HL-60 (cell line): ENCODE data around the gene RNF169.
A peak's percentile ranks its signal among the peaks of the same experiment; 100 is the strongest.

Experiments used
- DNase-seq, 2 experiments: peaks; one replicate each; pipeline ENCODE4 v3.0.0-alpha.2; 2010 to 2020; ENCODE audit warnings: low read depth in 1 of 2, low spot score in 1 of 2
- H3K27ac ChIP-seq: fragments of 250-450 bp; sonication (Bioruptor Pico); replicated peaks from 2 replicates; pipeline ENCODE4 v1.5.1; 2020; ENCODE audit warnings: mild to moderate bottlenecking, moderate library complexity
- H3K27me3 ChIP-seq: fragments of 250-450 bp; sonication (Bioruptor Pico); 2 replicates; pipeline ENCODE4 v1.5.1; 2021; ENCODE audit warnings: mild to moderate bottlenecking, moderate library complexity; ENCODE audit not compliant: insufficient read depth, poor library complexity, severe bottlenecking
- H3K4me3 ChIP-seq: replicated peaks from 2 replicates; pipeline ENCODE4 v1.5.1; 2011; ENCODE audit warnings: mild to moderate bottlenecking, control low read depth, low read length; ENCODE audit not compliant: insufficient read depth
- GABPA ChIP-seq: IDR thresholded peaks from 2 replicates; pipeline ENCODE4 v1.6.1; 2012; ENCODE audit warnings: low read depth
- POLR2AphosphoS5 ChIP-seq: IDR thresholded peaks from 2 replicates; pipeline ENCODE4 v1.6.1; 2012; ENCODE audit warnings: low read depth
- SPI1 ChIP-seq: IDR thresholded peaks from 2 replicates; pipeline ENCODE4 v1.6.1; 2012; ENCODE audit warnings: low read depth, mild to moderate bottlenecking, borderline replicate concordance
- TF ChIP-seq, protein P1 (sequence below): IDR thresholded peaks from one replicate; pipeline ENCODE4 v1.5.1; 2011; ENCODE audit warnings: low read length, control low read depth, inconsistent platforms; ENCODE audit not compliant: insufficient read depth
- TF ChIP-seq, protein P2 (sequence below): IDR thresholded peaks from 2 replicates; pipeline ENCODE4 v1.6.1; 2012; ENCODE audit warnings: low read depth; ENCODE audit not compliant: insufficient replicate concordance

The RNF169 gene

GRCh38 chr11:74778581-74778980 lies 29.9 kb downstream of the RNF169 start:
- Histone ChIP-seq H3K4me3 (no peak overlapping the region), H3K27ac (no peak overlapping the region), H3K27me3 (no peaks in the 10 kb centered on the region)
- DNase-seq: no peak
- TF ChIP-seq GABPA: no peak
- TF ChIP-seq SPI1: no peak
- TF ChIP-seq POLR2AphosphoS5: no peak
- TF ChIP-seq, protein P1, sequence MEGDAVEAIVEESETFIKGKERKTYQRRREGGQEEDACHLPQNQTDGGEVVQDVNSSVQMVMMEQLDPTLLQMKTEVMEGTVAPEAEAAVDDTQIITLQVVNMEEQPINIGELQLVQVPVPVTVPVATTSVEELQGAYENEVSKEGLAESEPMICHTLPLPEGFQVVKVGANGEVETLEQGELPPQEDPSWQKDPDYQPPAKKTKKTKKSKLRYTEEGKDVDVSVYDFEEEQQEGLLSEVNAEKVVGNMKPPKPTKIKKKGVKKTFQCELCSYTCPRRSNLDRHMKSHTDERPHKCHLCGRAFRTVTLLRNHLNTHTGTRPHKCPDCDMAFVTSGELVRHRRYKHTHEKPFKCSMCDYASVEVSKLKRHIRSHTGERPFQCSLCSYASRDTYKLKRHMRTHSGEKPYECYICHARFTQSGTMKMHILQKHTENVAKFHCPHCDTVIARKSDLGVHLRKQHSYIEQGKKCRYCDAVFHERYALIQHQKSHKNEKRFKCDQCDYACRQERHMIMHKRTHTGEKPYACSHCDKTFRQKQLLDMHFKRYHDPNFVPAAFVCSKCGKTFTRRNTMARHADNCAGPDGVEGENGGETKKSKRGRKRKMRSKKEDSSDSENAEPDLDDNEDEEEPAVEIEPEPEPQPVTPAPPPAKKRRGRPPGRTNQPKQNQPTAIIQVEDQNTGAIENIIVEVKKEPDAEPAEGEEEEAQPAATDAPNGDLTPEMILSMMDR: no peak
- TF ChIP-seq, protein P2, sequence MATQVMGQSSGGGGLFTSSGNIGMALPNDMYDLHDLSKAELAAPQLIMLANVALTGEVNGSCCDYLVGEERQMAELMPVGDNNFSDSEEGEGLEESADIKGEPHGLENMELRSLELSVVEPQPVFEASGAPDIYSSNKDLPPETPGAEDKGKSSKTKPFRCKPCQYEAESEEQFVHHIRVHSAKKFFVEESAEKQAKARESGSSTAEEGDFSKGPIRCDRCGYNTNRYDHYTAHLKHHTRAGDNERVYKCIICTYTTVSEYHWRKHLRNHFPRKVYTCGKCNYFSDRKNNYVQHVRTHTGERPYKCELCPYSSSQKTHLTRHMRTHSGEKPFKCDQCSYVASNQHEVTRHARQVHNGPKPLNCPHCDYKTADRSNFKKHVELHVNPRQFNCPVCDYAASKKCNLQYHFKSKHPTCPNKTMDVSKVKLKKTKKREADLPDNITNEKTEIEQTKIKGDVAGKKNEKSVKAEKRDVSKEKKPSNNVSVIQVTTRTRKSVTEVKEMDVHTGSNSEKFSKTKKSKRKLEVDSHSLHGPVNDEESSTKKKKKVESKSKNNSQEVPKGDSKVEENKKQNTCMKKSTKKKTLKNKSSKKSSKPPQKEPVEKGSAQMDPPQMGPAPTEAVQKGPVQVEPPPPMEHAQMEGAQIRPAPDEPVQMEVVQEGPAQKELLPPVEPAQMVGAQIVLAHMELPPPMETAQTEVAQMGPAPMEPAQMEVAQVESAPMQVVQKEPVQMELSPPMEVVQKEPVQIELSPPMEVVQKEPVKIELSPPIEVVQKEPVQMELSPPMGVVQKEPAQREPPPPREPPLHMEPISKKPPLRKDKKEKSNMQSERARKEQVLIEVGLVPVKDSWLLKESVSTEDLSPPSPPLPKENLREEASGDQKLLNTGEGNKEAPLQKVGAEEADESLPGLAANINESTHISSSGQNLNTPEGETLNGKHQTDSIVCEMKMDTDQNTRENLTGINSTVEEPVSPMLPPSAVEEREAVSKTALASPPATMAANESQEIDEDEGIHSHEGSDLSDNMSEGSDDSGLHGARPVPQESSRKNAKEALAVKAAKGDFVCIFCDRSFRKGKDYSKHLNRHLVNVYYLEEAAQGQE: no peak

GRCh38 chr11:74780248-74781005 lies 31.8 kb downstream of the RNF169 start:
- TF ChIP-seq SPI1: no peak
- TF ChIP-seq GABPA: no peak
- TF ChIP-seq, protein P1: no peak
- no peak for TF ChIP-seq POLR2AphosphoS5
- TF ChIP-seq, protein P2: no peak
- no peak overlapping the region for H3K27ac ChIP-seq
- DNase-seq: no peak
- no peak overlapping the region for H3K4me3 ChIP-seq
- H3K27me3 ChIP-seq: no peaks in the 10 kb centered on the region

GRCh38 chr11:74783241-74783871 lies 34.7 kb downstream of the RNF169 start:
- no peak overlapping the region; the same call in 1 of the 2 replicates for H3K27ac ChIP-seq
- no peaks in the 10 kb centered on the region for H3K27me3 ChIP-seq
- peak; percentile 27 to 86 for DNase-seq
- TF ChIP-seq, protein P2: no peak
- TF ChIP-seq SPI1 (peak; percentile 50; the same call in 1 of the 2 replicates), POLR2AphosphoS5 (peak; percentile 44; the same call in 1 of the 2 replicates), GABPA (no peak)
- TF ChIP-seq, protein P1: no peak
- no peak overlapping the region for H3K4me3 ChIP-seq
